H1 (cell line): ENCODE data around the gene PNMA6E. TPM values are rescaled to one million over a fixed set of nuclear protein-coding genes. Genes with fewer than 3 reads are reported as not detected.

Experiments
- CTCF ChIA-PET: fragments of 300-600 bp; sonication (Branson Sonifier 250); formaldehyde crosslinking; loops from one replicate; lab custom pipeline; 2021; ENCODE audit not compliant: partially characterized antibody; lab: Charles Lee
- POLR2A ChIA-PET: fragments of 300-600 bp; sonication (Branson Sonifier 250); formaldehyde crosslinking; loops from one replicate; lab custom pipeline; 2021; ENCODE audit warnings: inconsistent platforms; ENCODE audit not compliant: partially characterized antibody; lab: Charles Lee
- DNase-seq, 2 experiments: peaks; one replicate each; pipeline versions ENCODE4 v3.0.0 to v3.0.0-alpha.2; 2010 to 2022; ENCODE audit warnings: low spot score in 2 of 2, low read depth in 1 of 2, mixed read lengths in 1 of 2
- FAIRE-seq: peaks from 2 replicates; lab custom pipeline; 2011; peaks lifted over from hg19 to GRCh38; lab: Jason Lieb, UNC
- H2AFZ ChIP-seq: 2 replicates; pipeline ENCODE4 v1.8.1; 2012; ENCODE audit warnings: low read length, inconsistent platforms
- H2AK5ac ChIP-seq: 2 replicates; pipeline ENCODE4 v1.6.1; 2013; ENCODE audit warnings: low read depth, low read length
- H2BK120ac ChIP-seq: replicated peaks from 2 replicates; pipeline ENCODE3; 2013; ENCODE audit warnings: low read depth, low read length, inconsistent platforms
- H2BK12ac ChIP-seq: 2 replicates; pipeline ENCODE4 v1.6.1; 2013; ENCODE audit warnings: low read depth, low read length
- H2BK15ac ChIP-seq: 2 replicates; pipeline ENCODE4 v1.6.1; 2013; ENCODE audit warnings: low read length
- H2BK20ac ChIP-seq: 2 replicates; pipeline ENCODE4 v1.6.1; 2013; ENCODE audit warnings: low read length
- H2BK5ac ChIP-seq: 2 replicates; pipeline ENCODE4 v1.6.1; 2013; ENCODE audit warnings: low read depth, low read length
- H3K14ac ChIP-seq: 2 replicates; pipeline ENCODE4 v1.6.1; 2013; ENCODE audit warnings: inconsistent platforms; ENCODE audit not compliant: insufficient read length
- H3K18ac ChIP-seq: 2 replicates; pipeline ENCODE4 v1.6.1; 2013; ENCODE audit warnings: low read length; ENCODE audit errors: extremely low read depth
- H3K23ac ChIP-seq: 2 replicates; pipeline ENCODE4 v1.6.1; 2013; ENCODE audit warnings: inconsistent platforms; ENCODE audit not compliant: insufficient read length
- H3K23me2 ChIP-seq: 2 replicates; pipeline ENCODE4 v1.6.1; 2013; ENCODE audit warnings: low read depth, low read length
- H3K27ac ChIP-seq: 2 replicates; pipeline ENCODE4 v1.6.1; 2011; ENCODE audit warnings: low read depth, low read length, inconsistent platforms
- H3K27me3 ChIP-seq, 4 experiments: replicated peaks in 1 of 4; 1 replicate in 1 of 4; 2 replicates in 3 of 4; pipeline versions ENCODE4 v1.6.1 to v1.8.1; 2011 to 2013; ENCODE audit warnings: low read length in 3 of 4, mild to moderate bottlenecking in 3 of 4, inconsistent platforms in 2 of 4, mixed read lengths in 2 of 4, moderate library complexity in 1 of 4; ENCODE audit not compliant: control insufficient read depth in 3 of 4, insufficient read depth in 3 of 4; ENCODE audit errors: extremely low read depth in 1 of 4
- H3K36me3 ChIP-seq, 4 experiments: 2 replicates each; pipeline versions ENCODE4 v1.6.1 to v1.8.1; 2011 to 2013; ENCODE audit warnings: mild to moderate bottlenecking in 4 of 4, low read length in 3 of 4, moderate library complexity in 2 of 4, control low read depth in 1 of 4, inconsistent platforms in 1 of 4; ENCODE audit not compliant: insufficient read depth in 4 of 4, control insufficient read depth in 2 of 4
- H3K4ac ChIP-seq: replicated peaks from 2 replicates; pipeline ENCODE3; 2013; ENCODE audit warnings: low read length, low read depth, mixed read lengths, inconsistent platforms; ENCODE audit not compliant: insufficient read length
- H3K4me1 ChIP-seq, 4 experiments: replicated peaks in 1 of 4; 1 replicate in 1 of 4; 2 replicates in 3 of 4; pipeline versions ENCODE4 v1.6.1 to v1.8.1; 2011 to 2013; ENCODE audit warnings: low read length in 3 of 4, inconsistent platforms in 2 of 4, mixed read lengths in 1 of 4; ENCODE audit not compliant: insufficient read depth in 4 of 4, control insufficient read depth in 3 of 4
- H3K4me2 ChIP-seq, 2 experiments: 2 replicates each; pipeline versions ENCODE4 v1.6.1 to v1.8.1; 2011 to 2013; ENCODE audit warnings: low read depth in 2 of 2, low read length in 2 of 2, control low read depth in 1 of 2, inconsistent platforms in 1 of 2, mild to moderate bottlenecking in 1 of 2; ENCODE audit not compliant: insufficient read depth in 1 of 2
- H3K4me3 ChIP-seq, 4 experiments: fragments of 200-600, 300-600 bp in 1 of 4; sonication (generic), shearing (Covaris generic), sonication (Bioruptor Twin) in 1 of 4; 2 replicates each; pipeline versions ENCODE4 v1.5.1 to v1.8.1; 2011 to 2016; ENCODE audit warnings: low read length in 4 of 4, low read depth in 3 of 4, control low read depth in 2 of 4, inconsistent platforms in 2 of 4, mild to moderate bottlenecking in 2 of 4, mixed read lengths in 1 of 4, moderate library complexity in 1 of 4; ENCODE audit not compliant: insufficient read depth in 2 of 4; ENCODE audit errors: extremely low read depth in 1 of 4
- H3K56ac ChIP-seq: replicated peaks from 2 replicates; pipeline ENCODE3; 2013; ENCODE audit warnings: low read depth, mild to moderate bottlenecking, mixed read lengths, low read length, inconsistent platforms; ENCODE audit not compliant: insufficient read length
- H3K79me1 ChIP-seq: 2 replicates; pipeline ENCODE4 v1.6.1; 2013; ENCODE audit warnings: low read depth, low read length, control low read depth
- H3K79me2 ChIP-seq, 2 experiments: 2 replicates each; pipeline versions ENCODE4 v1.6.1 to v1.8.1; 2012 to 2013; ENCODE audit warnings: low read length in 2 of 2, mild to moderate bottlenecking in 2 of 2, inconsistent platforms in 1 of 2; ENCODE audit not compliant: insufficient read depth in 2 of 2, control insufficient read depth in 1 of 2
- H3K9ac ChIP-seq, 4 experiments: replicated peaks in 1 of 4; 1 replicate in 1 of 4; 2 replicates in 3 of 4; pipeline versions ENCODE4 v1.6.1 to v1.8.1; 2011 to 2013; ENCODE audit warnings: low read depth in 3 of 4, low read length in 3 of 4, control low read depth in 2 of 4, mild to moderate bottlenecking in 2 of 4, moderate library complexity in 2 of 4, inconsistent platforms in 1 of 4; ENCODE audit errors: extremely low read depth in 1 of 4
- H3K9me3 ChIP-seq, 2 experiments: 2 replicates each; pipeline versions ENCODE4 v1.6.1 to v1.8.1; 2012 to 2013; ENCODE audit warnings: mild to moderate bottlenecking in 2 of 2, moderate library complexity in 2 of 2, control low read depth in 1 of 2, inconsistent platforms in 1 of 2, low read depth in 1 of 2, low read length in 1 of 2, mixed read lengths in 1 of 2; ENCODE audit not compliant: insufficient read depth in 2 of 2
- H4K20me1 ChIP-seq, 2 experiments: replicated peaks in 1 of 2; 2 replicates each; pipeline versions ENCODE3 to v1.8.1; 2011 to 2013; ENCODE audit warnings: inconsistent platforms in 2 of 2, low read length in 2 of 2, mild to moderate bottlenecking in 1 of 2; ENCODE audit not compliant: insufficient read depth in 2 of 2, control insufficient read depth in 1 of 2
- H4K5ac ChIP-seq: 2 replicates; pipeline ENCODE4 v1.6.1; 2013; ENCODE audit warnings: low read length, low read depth, mixed read lengths, inconsistent platforms; ENCODE audit not compliant: insufficient read length
- H4K8ac ChIP-seq: 2 replicates; pipeline ENCODE4 v1.8.0; 2013; ENCODE audit warnings: mild to moderate bottlenecking, moderate library complexity, low read length, inconsistent platforms; ENCODE audit not compliant: insufficient read depth; ENCODE audit errors: extremely low read depth
- H4K91ac ChIP-seq: replicated peaks from 2 replicates; pipeline ENCODE3; 2013; ENCODE audit warnings: low read length, mixed read lengths, inconsistent platforms; ENCODE audit not compliant: insufficient read length
- ASH2L ChIP-seq: fragments of 200-600, 300-600 bp; sonication (generic); IDR thresholded peaks from one replicate; pipeline ENCODE4 v1.7.1; 2017; ENCODE audit warnings: low read length
- CBX8 ChIP-seq: fragments of 300-800, 300-1000 bp; sonication (generic); IDR thresholded peaks from 2 replicates; pipeline ENCODE4 v1.7.1; 2016; ENCODE audit warnings: low read depth, low read length, borderline replicate concordance
- CHD2 ChIP-seq: IDR thresholded peaks from 2 replicates; pipeline ENCODE4 v1.6.1; 2012; ENCODE audit warnings: low read length, improper control_type of control experiment
- EGR1 ChIP-seq: IDR thresholded peaks from 2 replicates; pipeline ENCODE4 v1.6.1; 2011; ENCODE audit warnings: low read depth, low read length, borderline replicate concordance
- GABPA ChIP-seq: IDR thresholded peaks from 2 replicates; pipeline ENCODE4 v1.6.1; 2011; ENCODE audit warnings: mild to moderate bottlenecking, low read length, moderate library complexity, borderline replicate concordance; ENCODE audit not compliant: insufficient read depth
- KDM1A ChIP-seq: fragments of 200-600, 300-600 bp; sonication (generic); IDR thresholded peaks from 2 replicates; pipeline ENCODE4 v1.7.1; 2016; ENCODE audit warnings: mild to moderate bottlenecking, low read length, borderline replicate concordance
- POU5F1 ChIP-seq: IDR thresholded peaks from 2 replicates; pipeline ENCODE4 v1.6.1; 2011; ENCODE audit warnings: low read depth, mild to moderate bottlenecking, low read length, moderate library complexity
- RBBP5 ChIP-seq: IDR thresholded peaks from 2 replicates; pipeline ENCODE4 v1.7.1; 2012; ENCODE audit warnings: low read depth, mild to moderate bottlenecking, inconsistent platforms, low read length, moderate library complexity, borderline replicate concordance
- SIRT6 ChIP-seq: IDR thresholded peaks from one replicate; pipeline ENCODE4 v1.7.1; 2012; ENCODE audit warnings: low read length, inconsistent platforms
- SP4 ChIP-seq: IDR thresholded peaks from 2 replicates; pipeline ENCODE4 v1.6.1; 2012; ENCODE audit warnings: low read length, inconsistent platforms
- SRF ChIP-seq: IDR thresholded peaks from 2 replicates; pipeline ENCODE4 v1.6.1; 2011; ENCODE audit warnings: mild to moderate bottlenecking, low read depth, low read length, moderate library complexity
- USF2 ChIP-seq: IDR thresholded peaks from 2 replicates; pipeline ENCODE4 v1.6.1; 2011; ENCODE audit warnings: low read length, improper control_type of control experiment
- ZNF274 ChIP-seq: IDR thresholded peaks from 2 replicates; pipeline ENCODE4 v1.7.0; 2012; ENCODE audit warnings: low read length, borderline replicate concordance; ENCODE audit errors: extremely low read depth
- WGBS, 2 experiments: shearing (Covaris generic) in 1 of 2; methylation state at CpG; one replicate each; pipeline versions ENCODE4 v1.1.6 to v1.1.7; 2013 to 2015; ENCODE audit warnings: low lambda C conversion rate in 2 of 2, mixed read lengths in 2 of 2, inconsistent platforms in 1 of 2, low coverage in 1 of 2, missing lambda C conversion rate in 1 of 2; ENCODE audit not compliant: insufficient replicate concordance in 2 of 2, insufficient coverage in 1 of 2, insufficient read length in 1 of 2; ENCODE audit errors: extremely low coverage in 1 of 2, missing lambda C conversion rate in 1 of 2; 5-methylcytosine and 5-hydroxymethylcytosine counted together
- polyA plus RNA-seq, 7 experiments: library from polyadenylated mRNA; depleted of rRNA in 3 of 7; stranded (reverse) in 5 of 7; unstranded in 2 of 7; fragments of >200 nt in 5 of 7; fragments of 200-250 nt in 2 of 7; gene quantifications; 1 replicate in 5 of 7; 2 replicates in 1 of 7; 4 replicates in 1 of 7; pipeline versions ENCODE4 v1.2.1 to v1.2.3, GENCODE V29; 2011 to 2013; ENCODE audit warnings: missing spikeins in 2 of 7, mixed read lengths in 2 of 7
- total RNA-seq: library from RNA; stranded (reverse); fragmentation: NEBNext Ultra II Directional; extraction: Animal tissue kit (Norgen Biotek cat#: 25700); gene quantifications from 2 replicates; pipeline ENCODE4 v1.2.1, GENCODE V29; 2021

PNMA6E gene
- total and polyA plus RNA-seq, 2 of the 8 experiments (the other 6 are each of a cell fraction or from before 2014, with no cell fraction given): not detected

DNA sequence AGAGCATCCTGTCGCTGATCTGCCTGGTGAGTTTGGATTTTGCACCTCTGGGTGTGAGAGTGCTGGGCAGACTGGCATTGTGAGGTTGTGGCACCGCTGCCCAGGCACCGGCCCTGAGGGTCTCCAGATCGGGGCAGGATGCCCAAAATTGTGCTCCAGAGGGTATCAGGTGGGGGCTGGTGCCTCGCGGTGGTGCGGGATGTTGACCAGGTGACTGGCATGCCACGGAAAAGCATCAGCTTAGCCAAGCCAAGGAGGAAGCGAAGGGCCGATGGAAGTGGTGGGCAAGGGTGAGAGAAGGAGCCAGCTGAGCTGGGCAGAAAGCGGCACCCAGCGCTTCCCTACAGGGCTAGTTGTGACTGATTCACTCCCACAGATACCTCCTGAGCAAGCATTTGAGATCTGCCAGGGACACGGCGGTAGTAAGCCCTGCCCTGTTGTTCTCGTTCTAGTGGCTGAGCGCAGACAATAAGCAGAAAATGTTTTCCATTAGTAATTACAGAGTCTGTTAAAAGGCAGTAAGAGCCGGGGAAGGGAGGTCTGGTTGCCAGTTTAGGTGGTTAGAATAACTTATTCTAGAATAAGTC lies 10.9 kb upstream of the PNMA6E start:
- FAIRE-seq (no peak), DNase-seq (no peak)
- Histone ChIP-seq H3K9me3 (no peaks in the 10 kb centered on the region), H3K4ac (no peak overlapping the region), H3K9ac (no peak overlapping the region), H3K36me3 (no peaks in the 10 kb centered on the region), H3K27me3 (peaks cover 8 to 25% (median 16%) of the 10 kb centered on the region in 4 experiments), H2BK15ac (no peak overlapping the region), H4K20me1 (no peaks in the 10 kb centered on the region), H3K4me2 (peak overlapping the region; percentile 29 to 63), H3K27ac (no peak overlapping the region), H4K8ac (no peak overlapping the region), H3K79me2 (no peaks in the 10 kb centered on the region), H3K18ac (no peak overlapping the region; the same call in 1 of the 2 replicates), H3K23me2 (peaks cover 3% of the 10 kb centered on the region; the same call in 1 of the 2 replicates), H2BK12ac (no peak overlapping the region), H4K91ac (no peak overlapping the region), H3K23ac (no peak overlapping the region), H3K14ac (no peak overlapping the region), H3K4me1 (0 out of 7 replicates have a peak, but pooled peaks cover 0 to 3% (median under 1%) of the 10 kb centered on the region in 4 experiments), H2AFZ (no peak overlapping the region), H2BK5ac (no peak overlapping the region), H3K4me3 (peak overlapping the region in 3 of 4 experiments; percentile 24 to 60 (median 26); a peak in 5 of 8 replicates), H3K56ac (no peak overlapping the region), H2BK20ac (no peak overlapping the region), H2BK120ac (no peak overlapping the region), H3K79me1 (no peaks in the 10 kb centered on the region), H2AK5ac (no peak overlapping the region), H4K5ac (no peak overlapping the region)
- 77% methylated on average over 12 of the region's 17 CpGs; no CpG with 5 or more reads in 1 of the 2 experiments for WGBS, 2 experiments
- POLR2A ChIA-PET: no interaction called here
- CTCF ChIA-PET: no interaction called here
- TF ChIP-seq POU5F1: no peak
- no peak for TF ChIP-seq KDM1A
- TF ChIP-seq GABPA: no peak
- TF ChIP-seq ZNF274: no peak
- no peak for TF ChIP-seq SIRT6
- no peak for TF ChIP-seq SP4
- no peak for TF ChIP-seq SRF
- no peak for TF ChIP-seq EGR1
- no peak for TF ChIP-seq USF2
- TF ChIP-seq CHD2: no peak
- TF ChIP-seq ASH2L: no peak
- no peak for TF ChIP-seq CBX8
- no peak for TF ChIP-seq RBBP5
